ENCODE results near the gene SPRYD3. TPM values are rescaled to one million over a fixed set of nuclear protein-coding genes. Genes with fewer than 3 reads are reported as not detected.
"Not testable (repeated sequence)": the region's sequence is repeated elsewhere in the genome, so short reads cannot be mapped to it uniquely, and the experiment has no call there.

The SPRYD3 gene
- total RNA-seq, 1 donor from 2014 or later = 20.0 TPM

- no peak for DNase-seq (ENCODE audit: low read depth, low spot score)
Observed at GRCh38 chr12:53101931-53102781, 23.0 kb upstream of the SPRYD3 start.

GRCh38 chr12:53101266-53101665, 22.1 kb upstream of the SPRYD3 start:
- DNase-seq (ENCODE audit: low read depth, low spot score) = no peak

- DNase-seq (ENCODE audit: low read depth, low spot score) = no peak
Observed at GRCh38 chr12:53100466-53101151, 21.4 kb upstream of the SPRYD3 start.

- peak; percentile 54 for DNase-seq (ENCODE audit: low read depth, low spot score)
Observed at GRCh38 chr12:53099071-53099882, 20.1 kb upstream of the SPRYD3 start.

- DNase-seq (ENCODE audit: low read depth, low spot score) = no peak
Observed at GRCh38 chr12:53098354-53098981, 19.3 kb upstream of the SPRYD3 start.

GRCh38 chr12:53097564-53098353, 18.6 kb upstream of the SPRYD3 start, which contains the start of gene IGFBP6:
Gene IGFBP6 (plus strand): TSS chr12:53097667. CDS start chr12:53097718, 51 bp downstream.
- DNase-seq (ENCODE audit: low read depth, low spot score) = no peak

- no peak for DNase-seq (ENCODE audit: low read depth, low spot score)
Observed at GRCh38 chr12:53097207-53097563, 18.0 kb upstream of the SPRYD3 start.

GRCh38 chr12:53096759-53097158, 17.6 kb upstream of the SPRYD3 start:
- DNase-seq (ENCODE audit: low read depth, low spot score) = no peak

- no peak for DNase-seq (ENCODE audit: low read depth, low spot score)
Observed at GRCh38 chr12:53096089-53096741, 17.0 kb upstream of the SPRYD3 start.

- DNase-seq (ENCODE audit: low read depth, low spot score) = not testable (repeated sequence)
Observed at GRCh38 chr12:53095596-53095895, 16.4 kb upstream of the SPRYD3 start.

- not testable (repeated sequence) for DNase-seq (ENCODE audit: low read depth, low spot score)
Observed at GRCh38 chr12:53094796-53095595, 15.8 kb upstream of the SPRYD3 start.

- DNase-seq (ENCODE audit: low read depth, low spot score) = no peak
Observed at GRCh38 chr12:53094394-53094787, 15.2 kb upstream of the SPRYD3 start.

- DNase-seq (ENCODE audit: low read depth, low spot score) = no peak
Observed at GRCh38 chr12:53093777-53094393, 14.7 kb upstream of the SPRYD3 start.

GRCh38 chr12:53091756-53092155, 12.6 kb upstream of the SPRYD3 start:
- DNase-seq (ENCODE audit: low read depth, low spot score) = no peak

- no peak for DNase-seq (ENCODE audit: low read depth, low spot score)
Observed at GRCh38 chr12:53090554-53090953, 11.4 kb upstream of the SPRYD3 start.

GRCh38 chr12:53090105-53090504, 10.9 kb upstream of the SPRYD3 start:
- DNase-seq (ENCODE audit: low read depth, low spot score) = no peak

- no peak for DNase-seq (ENCODE audit: low read depth, low spot score)
Observed at GRCh38 chr12:53086361-53086760, 7.2 kb upstream of the SPRYD3 start.

GRCh38 chr12:53082637-53083175, 3.5 kb upstream of the SPRYD3 start:
- no peak for DNase-seq (ENCODE audit: low read depth, low spot score)

Data from pulmonary artery endothelial cell (primary cell).